K562 (cell line): ENCODE data around the gene HDAC1. TPM values are rescaled to one million over a fixed set of nuclear protein-coding genes. Genes with fewer than 3 reads are reported as not detected.

ENCODE experiments used
- CREB1 ChIP-seq, 2 experiments: sonication (generic) in 1 of 2; formaldehyde crosslinking in 1 of 2; IDR thresholded peaks; 2 replicates each; pipeline versions ENCODE4 v1.6.1 to v1.8.0; 2012 to 2022; ENCODE audit warnings: inconsistent platforms in 1 of 2, mild to moderate bottlenecking in 1 of 2, missing genetic modification reagents in 1 of 2, moderate library complexity in 1 of 2
- DIDO1 ChIP-seq: fragments of 450-650 bp; IDR thresholded peaks from 2 replicates; pipeline ENCODE4 v1.6.1; 2016; ENCODE audit warnings: low read depth, missing biosample characterization, missing genetic modification characterization
- DMBX1 ChIP-seq: fragments of 250-450 bp; sonication (Bioruptor Pico); IDR thresholded peaks from 2 replicates; pipeline ENCODE4 v1.8.0; 2022; ENCODE audit warnings: inconsistent platforms, mild to moderate bottlenecking, moderate library complexity, borderline replicate concordance
- GTF2E2 ChIP-seq: fragments of 200-800 bp; sonication (Bioruptor generic); IDR thresholded peaks from 2 replicates; pipeline ENCODE4 v1.6.1; 2016; ENCODE audit warnings: missing genetic modification characterization, missing compliant biosample characterization
- HMG20B ChIP-seq: fragments of 250-450 bp; sonication (Bioruptor Pico); IDR thresholded peaks from 2 replicates; pipeline ENCODE4 v1.5.0; 2021; ENCODE audit warnings: mild to moderate bottlenecking
- HMGN3 ChIP-seq: IDR thresholded peaks from 2 replicates; pipeline ENCODE4 v1.6.1; 2011; ENCODE audit warnings: borderline replicate concordance, low read depth, mild to moderate bottlenecking, mixed read lengths, low read length; ENCODE audit not compliant: insufficient read length; ENCODE audit errors: extremely low read depth
- IRF1 ChIP-seq: sonication (generic); formaldehyde crosslinking; IDR thresholded peaks from 2 replicates; pipeline ENCODE4 v1.8.0; 2022; ENCODE audit warnings: missing genetic modification reagents, mild to moderate bottlenecking, borderline replicate concordance
- MCM7 ChIP-seq, 2 experiments: fragments of 450-650 bp; IDR thresholded peaks; 2 replicates each; pipeline ENCODE4 v1.6.1; 2016 to 2018
- POLR2H ChIP-seq: IDR thresholded peaks from 2 replicates; pipeline ENCODE4 v1.6.1; 2016; ENCODE audit warnings: missing genetic modification characterization, low read depth, mild to moderate bottlenecking, control low read depth, missing compliant biosample characterization, moderate library complexity
- RFX1 ChIP-seq: fragments of 450-650 bp; IDR thresholded peaks from 2 replicates; pipeline ENCODE4 v1.6.1; 2016; ENCODE audit warnings: mild to moderate bottlenecking, moderate library complexity
- ZMIZ1 ChIP-seq, 2 experiments: fragments of 150-350 bp in 1 of 2; IDR thresholded peaks; 2 replicates each; pipeline ENCODE4 v1.6.1; 2012 to 2016; ENCODE audit warnings: low read depth in 2 of 2, low read length in 2 of 2, mild to moderate bottlenecking in 1 of 2, moderate library complexity in 1 of 2
- ZNF263 ChIP-seq: sonication (generic); formaldehyde crosslinking; IDR thresholded peaks from 2 replicates; pipeline ENCODE4 v1.8.0; 2022; ENCODE audit warnings: mild to moderate bottlenecking, missing genetic modification reagents, borderline replicate concordance
- ZNF76 ChIP-seq: fragments of 250-450 bp; sonication (Bioruptor Pico); IDR thresholded peaks from 2 replicates; pipeline ENCODE4 v1.4.0; 2020; ENCODE audit warnings: mild to moderate bottlenecking, moderate library complexity, borderline replicate concordance
- polyA plus RNA-seq, 8 experiments: library from polyadenylated mRNA; depleted of rRNA in 4 of 8; stranded (reverse) in 5 of 8; unstranded in 3 of 8; fragments of >200 nt; fragmentation: Nextera tagmentation in 2 of 8; fragmentation: Illumina TruSeq in 1 of 8; extraction: Ambion mirVana in 2 of 8; extraction: Trizol in 1 of 8; gene quantifications; 2 replicates each; pipeline versions ENCODE4 v1.2.1 to v1.2.3, GENCODE V29; 2011 to 2014; ENCODE audit warnings: inconsistent platforms in 1 of 8, missing spikeins in 1 of 8
- total RNA-seq, 7 experiments: library from RNA; depleted of rRNA in 6 of 7; stranded (reverse); fragments of >200 nt in 6 of 7; fragmentation: Illumina TruSeq in 2 of 7; extraction: Trizol in 2 of 7; gene quantifications; 2 replicates each; pipeline versions ENCODE4 v1.2.1 to v1.2.3, GENCODE V29; 2011 to 2021; ENCODE audit warnings: low replicate concordance in 1 of 7
- TF ChIP-seq, protein P1 (sequence below): fragments of 250-450 bp; sonication (Bioruptor Pico); IDR thresholded peaks from 2 replicates; pipeline ENCODE4 v1.4.0; 2020; ENCODE audit warnings: mild to moderate bottlenecking, moderate library complexity
- TF ChIP-seq, protein P2 (sequence below): sonication (generic); formaldehyde crosslinking; IDR thresholded peaks from 2 replicates; pipeline ENCODE4 v1.4.0; 2020; ENCODE audit warnings: mild to moderate bottlenecking, missing genetic modification reagents

Gene HDAC1
- total and polyA plus RNA-seq, 9 of the 15 experiments (the other 6 are each of a cell fraction or from before 2014, with no cell fraction given): 169 to 384 (median 193) TPM

GRCh38 chr1:32291708-32292538, at the start of gene HDAC1 (continued):
- TF ChIP-seq ZNF76 (CRISPR knock-in tag) (0 out of 2 replicates have a peak, but pooled peaks have one; percentile 27), ZNF263 (CRISPR knock-in tag) (0 out of 2 replicates have a peak, but pooled peaks have one; percentile 57), GTF2E2 (tag) (peak; percentile 72), MCM7 (IDR thresholded peaks at IDR 0.05) (no peak), POLR2H (tag) (peak; percentile 82), DMBX1 (peak; percentile 74), ZMIZ1 (IDR thresholded peaks at IDR 0.05; ENCODE audit: low read depth in 2 of 2, low read length in 2 of 2) (no peak; a peak in 2 of 4 replicates), RFX1 (no peak), IRF1 (CRISPR knock-in tag) (no peak), DIDO1 (0 out of 2 replicates have a peak, but pooled peaks have one; percentile 17), HMG20B (CRISPR knock-in tag) (no peak), HMGN3 (peak; percentile 78), CREB1 (IDR thresholded peaks at IDR 0.05) (no peak; the same call in 1 of the 2 replicates), CREB1 (CRISPR knock-in tag; IDR thresholded peaks at IDR 0.05) (peak; percentile 68; the same call in 1 of the 2 replicates)
- TF ChIP-seq, protein P1, sequence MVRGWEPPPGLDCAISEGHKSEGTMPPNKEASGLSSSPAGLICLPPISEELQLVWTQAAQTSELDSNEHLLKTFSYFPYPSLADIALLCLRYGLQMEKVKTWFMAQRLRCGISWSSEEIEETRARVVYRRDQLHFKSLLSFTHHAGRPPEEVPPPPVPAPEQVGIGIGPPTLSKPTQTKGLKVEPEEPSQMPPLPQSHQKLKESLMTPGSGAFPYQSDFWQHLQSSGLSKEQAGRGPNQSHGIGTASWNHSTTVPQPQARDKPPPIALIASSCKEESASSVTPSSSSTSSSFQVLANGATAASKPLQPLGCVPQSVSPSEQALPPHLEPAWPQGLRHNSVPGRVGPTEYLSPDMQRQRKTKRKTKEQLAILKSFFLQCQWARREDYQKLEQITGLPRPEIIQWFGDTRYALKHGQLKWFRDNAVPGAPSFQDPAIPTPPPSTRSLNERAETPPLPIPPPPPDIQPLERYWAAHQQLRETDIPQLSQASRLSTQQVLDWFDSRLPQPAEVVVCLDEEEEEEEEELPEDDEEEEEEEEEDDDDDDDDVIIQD (CRISPR knock-in tag): no peak
- TF ChIP-seq, protein P2, sequence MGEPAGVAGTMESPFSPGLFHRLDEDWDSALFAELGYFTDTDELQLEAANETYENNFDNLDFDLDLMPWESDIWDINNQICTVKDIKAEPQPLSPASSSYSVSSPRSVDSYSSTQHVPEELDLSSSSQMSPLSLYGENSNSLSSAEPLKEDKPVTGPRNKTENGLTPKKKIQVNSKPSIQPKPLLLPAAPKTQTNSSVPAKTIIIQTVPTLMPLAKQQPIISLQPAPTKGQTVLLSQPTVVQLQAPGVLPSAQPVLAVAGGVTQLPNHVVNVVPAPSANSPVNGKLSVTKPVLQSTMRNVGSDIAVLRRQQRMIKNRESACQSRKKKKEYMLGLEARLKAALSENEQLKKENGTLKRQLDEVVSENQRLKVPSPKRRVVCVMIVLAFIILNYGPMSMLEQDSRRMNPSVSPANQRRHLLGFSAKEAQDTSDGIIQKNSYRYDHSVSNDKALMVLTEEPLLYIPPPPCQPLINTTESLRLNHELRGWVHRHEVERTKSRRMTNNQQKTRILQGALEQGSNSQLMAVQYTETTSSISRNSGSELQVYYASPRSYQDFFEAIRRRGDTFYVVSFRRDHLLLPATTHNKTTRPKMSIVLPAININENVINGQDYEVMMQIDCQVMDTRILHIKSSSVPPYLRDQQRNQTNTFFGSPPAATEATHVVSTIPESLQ (CRISPR knock-in tag): peak; percentile 21
